HepG2 (cell line): Measurements from ENCODE around the gene ZNF792. TPM values are rescaled to one million over a fixed set of nuclear protein-coding genes. Genes with fewer than 3 reads are reported as not detected.
A peak's percentile ranks its signal among the peaks of the same experiment; 100 is the strongest.

Experiments
- BRD4 ChIP-seq: sonication (generic); formaldehyde crosslinking; IDR thresholded peaks from 2 replicates; pipeline ENCODE4 v1.4.0; 2020; ENCODE audit warnings: missing genetic modification reagents
- CAMTA2 ChIP-seq: sonication (generic); formaldehyde crosslinking; IDR thresholded peaks from 2 replicates; pipeline ENCODE4 v1.4.0; 2020; ENCODE audit warnings: mild to moderate bottlenecking, missing genetic modification reagents, borderline replicate concordance
- ISX ChIP-seq: sonication (generic); formaldehyde crosslinking; conservative IDR thresholded peaks from 2 replicates; pipeline ENCODE4 v1.5.0; 2020; ENCODE audit warnings: missing genetic modification reagents
- SMAD1 ChIP-seq: sonication (generic); formaldehyde crosslinking; IDR thresholded peaks from 2 replicates; pipeline ENCODE4 v1.4.0; 2020; ENCODE audit warnings: missing genetic modification reagents, low read depth, mild to moderate bottlenecking, borderline replicate concordance
- SP5 ChIP-seq: IDR thresholded peaks from 2 replicates; pipeline ENCODE4 v1.6.1; 2016; ENCODE audit warnings: low read depth, borderline replicate concordance
- TOPORS ChIP-seq: sonication (generic); formaldehyde crosslinking; IDR thresholded peaks from 2 replicates; pipeline ENCODE4 v1.8.0; 2023; ENCODE audit warnings: mild to moderate bottlenecking, missing genetic modification reagents
- ZKSCAN1 ChIP-seq: fragments of 150-350 bp; IDR thresholded peaks from 2 replicates; pipeline ENCODE4 v1.6.1; 2014; ENCODE audit warnings: low read length
- ZNF124 ChIP-seq: sonication (generic); formaldehyde crosslinking; IDR thresholded peaks from 2 replicates; pipeline ENCODE4 v1.4.0; 2020; ENCODE audit warnings: missing genetic modification reagents
- ZNF354B ChIP-seq: sonication (generic); formaldehyde crosslinking; IDR thresholded peaks from 2 replicates; pipeline ENCODE4 v1.8.0; 2022; ENCODE audit warnings: mild to moderate bottlenecking, missing genetic modification reagents
- polyA plus RNA-seq, 8 experiments: library from polyadenylated mRNA; depleted of rRNA in 3 of 8; stranded (reverse) in 7 of 8; unstranded in 1 of 8; fragments of >200 nt; fragmentation: Illumina TruSeq in 4 of 8; extraction: Trizol in 4 of 8; gene quantifications; 2 replicates each; pipeline versions ENCODE4 v1.2.1 to v1.2.3, GENCODE V29; 2011 to 2016; ENCODE audit warnings: low read depth in 4 of 8, missing spikeins in 1 of 8, mixed read lengths in 1 of 8; ENCODE audit not compliant: insufficient read depth in 1 of 8
- total RNA-seq, 5 experiments: library from RNA; depleted of rRNA; stranded (reverse); fragments of >200 nt; fragmentation: Illumina TruSeq; extraction: Trizol; gene quantifications; 2 replicates each; pipeline ENCODE4 v1.2.3, GENCODE V29; 2016; ENCODE audit warnings: low read depth in 1 of 5
- TF ChIP-seq, protein P1 (sequence below), 2 experiments: fragments of 450-650 bp in 1 of 2; sonication (generic) in 1 of 2; formaldehyde crosslinking in 1 of 2; IDR thresholded peaks; 2 replicates each; pipeline versions ENCODE4 v1.6.1 to v1.8.0; 2016 to 2022; ENCODE audit warnings: antibody characterized with exemption in 1 of 2, mild to moderate bottlenecking in 1 of 2, missing genetic modification reagents in 1 of 2
- TF ChIP-seq, protein P2 (sequence below): sonication (generic); formaldehyde crosslinking; IDR thresholded peaks from 2 replicates; pipeline ENCODE4 v1.5.0; 2020; ENCODE audit warnings: missing genetic modification reagents
- TF ChIP-seq, protein P3 (sequence below): sonication (generic); formaldehyde crosslinking; IDR thresholded peaks from 2 replicates; pipeline ENCODE4 v1.4.0; 2020; ENCODE audit warnings: missing genetic modification reagents, borderline replicate concordance

The ZNF792 gene
- total and polyA plus RNA-seq, 2 of the 13 experiments (the other 11 are each of a cell fraction or from before 2014, with no cell fraction given), result 5.5 to 11.5 TPM

DNA sequence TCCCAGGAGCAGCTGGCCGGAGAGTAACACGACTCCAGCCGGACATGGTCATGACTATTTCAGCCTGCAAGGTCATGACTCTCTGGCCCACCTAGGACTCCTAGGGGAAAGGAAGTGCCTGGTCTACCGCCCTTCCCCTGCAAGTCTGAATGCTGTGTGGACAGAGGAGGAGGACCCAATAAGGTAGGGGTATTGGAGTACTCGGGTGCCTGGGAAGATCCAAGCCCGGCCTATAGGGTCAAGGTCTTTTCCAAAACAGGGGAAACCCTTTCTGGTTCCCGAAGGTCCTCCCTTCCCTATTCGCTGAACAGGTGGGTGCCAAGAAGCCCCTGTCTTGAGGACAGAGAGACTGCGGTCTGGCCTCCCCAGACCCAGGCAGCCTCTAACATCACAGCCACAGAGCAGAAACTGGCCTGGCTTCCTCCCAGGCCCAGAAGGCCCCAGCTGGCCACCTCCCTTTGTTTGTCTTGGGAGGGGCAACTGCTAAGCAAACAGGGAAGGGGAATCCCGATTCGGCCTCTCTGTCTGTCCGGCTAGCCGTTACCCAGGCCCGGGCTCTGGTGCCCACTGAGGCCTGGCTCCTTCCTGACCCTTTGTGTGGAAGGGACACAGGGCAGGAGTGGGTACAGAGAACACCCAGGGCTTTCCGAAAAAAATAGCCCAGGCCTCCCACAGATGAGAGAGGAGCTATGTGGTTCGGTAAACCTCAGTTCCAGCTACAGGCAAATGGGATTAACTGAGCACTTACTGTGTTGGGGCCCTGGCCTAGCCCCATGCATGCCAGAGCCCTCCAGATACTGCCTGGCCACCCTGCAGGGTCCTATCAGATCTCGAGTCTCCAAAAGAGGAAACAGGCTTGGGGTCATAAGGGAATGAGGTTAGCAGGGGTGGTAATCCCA is 30.9 kb upstream of the ZNF792 start (continued):
- TF ChIP-seq, protein P1, sequence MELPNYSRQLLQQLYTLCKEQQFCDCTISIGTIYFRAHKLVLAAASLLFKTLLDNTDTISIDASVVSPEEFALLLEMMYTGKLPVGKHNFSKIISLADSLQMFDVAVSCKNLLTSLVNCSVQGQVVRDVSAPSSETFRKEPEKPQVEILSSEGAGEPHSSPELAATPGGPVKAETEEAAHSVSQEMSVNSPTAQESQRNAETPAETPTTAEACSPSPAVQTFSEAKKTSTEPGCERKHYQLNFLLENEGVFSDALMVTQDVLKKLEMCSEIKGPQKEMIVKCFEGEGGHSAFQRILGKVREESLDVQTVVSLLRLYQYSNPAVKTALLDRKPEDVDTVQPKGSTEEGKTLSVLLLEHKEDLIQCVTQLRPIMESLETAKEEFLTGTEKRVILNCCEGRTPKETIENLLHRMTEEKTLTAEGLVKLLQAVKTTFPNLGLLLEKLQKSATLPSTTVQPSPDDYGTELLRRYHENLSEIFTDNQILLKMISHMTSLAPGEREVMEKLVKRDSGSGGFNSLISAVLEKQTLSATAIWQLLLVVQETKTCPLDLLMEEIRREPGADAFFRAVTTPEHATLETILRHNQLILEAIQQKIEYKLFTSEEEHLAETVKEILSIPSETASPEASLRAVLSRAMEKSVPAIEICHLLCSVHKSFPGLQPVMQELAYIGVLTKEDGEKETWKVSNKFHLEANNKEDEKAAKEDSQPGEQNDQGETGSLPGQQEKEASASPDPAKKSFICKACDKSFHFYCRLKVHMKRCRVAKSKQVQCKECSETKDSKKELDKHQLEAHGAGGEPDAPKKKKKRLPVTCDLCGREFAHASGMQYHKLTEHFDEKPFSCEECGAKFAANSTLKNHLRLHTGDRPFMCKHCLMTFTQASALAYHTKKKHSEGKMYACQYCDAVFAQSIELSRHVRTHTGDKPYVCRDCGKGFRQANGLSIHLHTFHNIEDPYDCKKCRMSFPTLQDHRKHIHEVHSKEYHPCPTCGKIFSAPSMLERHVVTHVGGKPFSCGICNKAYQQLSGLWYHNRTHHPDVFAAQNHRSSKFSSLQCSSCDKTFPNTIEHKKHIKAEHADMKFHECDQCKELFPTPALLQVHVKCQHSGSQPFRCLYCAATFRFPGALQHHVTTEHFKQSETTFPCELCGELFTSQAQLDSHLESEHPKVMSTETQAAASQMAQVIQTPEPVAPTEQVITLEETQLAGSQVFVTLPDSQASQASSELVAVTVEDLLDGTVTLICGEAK (IDR thresholded peaks at IDR 0.05), result no peak
- TF ChIP-seq, protein P1 (CRISPR knock-in tag; IDR thresholded peaks at IDR 0.05), result 0 out of 2 replicates have a peak, but pooled peaks have one; percentile 12
- TF ChIP-seq ZKSCAN1 (0 out of 2 replicates have a peak, but pooled peaks have one; percentile 29), SP5 (CRISPR knock-in tag) (peak; percentile 100), SMAD1 (CRISPR knock-in tag) (no peak), TOPORS (CRISPR knock-in tag) (no peak), ZNF124 (CRISPR knock-in tag) (peak; percentile 59; the same call in 1 of the 2 replicates), BRD4 (CRISPR knock-in tag) (no peak), ISX (CRISPR knock-in tag) (no peak), CAMTA2 (CRISPR knock-in tag) (no peak), ZNF354B (CRISPR knock-in tag) (no peak)
- TF ChIP-seq, protein P2, sequence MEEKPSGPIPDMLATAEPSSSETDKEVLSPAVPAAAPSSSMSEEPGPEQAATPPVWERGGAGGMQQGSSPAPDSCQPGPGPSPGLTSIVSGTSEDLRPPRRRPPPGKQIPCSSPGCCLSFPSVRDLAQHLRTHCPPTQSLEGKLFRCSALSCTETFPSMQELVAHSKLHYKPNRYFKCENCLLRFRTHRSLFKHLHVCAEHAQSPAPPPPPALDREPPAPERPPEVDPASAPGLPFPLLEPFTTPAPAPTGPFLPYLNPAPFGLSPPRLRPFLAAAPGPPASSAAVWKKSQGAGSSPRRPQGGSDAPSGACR (CRISPR knock-in tag), result no peak; the same call in 1 of the 2 replicates
- TF ChIP-seq, protein P3, sequence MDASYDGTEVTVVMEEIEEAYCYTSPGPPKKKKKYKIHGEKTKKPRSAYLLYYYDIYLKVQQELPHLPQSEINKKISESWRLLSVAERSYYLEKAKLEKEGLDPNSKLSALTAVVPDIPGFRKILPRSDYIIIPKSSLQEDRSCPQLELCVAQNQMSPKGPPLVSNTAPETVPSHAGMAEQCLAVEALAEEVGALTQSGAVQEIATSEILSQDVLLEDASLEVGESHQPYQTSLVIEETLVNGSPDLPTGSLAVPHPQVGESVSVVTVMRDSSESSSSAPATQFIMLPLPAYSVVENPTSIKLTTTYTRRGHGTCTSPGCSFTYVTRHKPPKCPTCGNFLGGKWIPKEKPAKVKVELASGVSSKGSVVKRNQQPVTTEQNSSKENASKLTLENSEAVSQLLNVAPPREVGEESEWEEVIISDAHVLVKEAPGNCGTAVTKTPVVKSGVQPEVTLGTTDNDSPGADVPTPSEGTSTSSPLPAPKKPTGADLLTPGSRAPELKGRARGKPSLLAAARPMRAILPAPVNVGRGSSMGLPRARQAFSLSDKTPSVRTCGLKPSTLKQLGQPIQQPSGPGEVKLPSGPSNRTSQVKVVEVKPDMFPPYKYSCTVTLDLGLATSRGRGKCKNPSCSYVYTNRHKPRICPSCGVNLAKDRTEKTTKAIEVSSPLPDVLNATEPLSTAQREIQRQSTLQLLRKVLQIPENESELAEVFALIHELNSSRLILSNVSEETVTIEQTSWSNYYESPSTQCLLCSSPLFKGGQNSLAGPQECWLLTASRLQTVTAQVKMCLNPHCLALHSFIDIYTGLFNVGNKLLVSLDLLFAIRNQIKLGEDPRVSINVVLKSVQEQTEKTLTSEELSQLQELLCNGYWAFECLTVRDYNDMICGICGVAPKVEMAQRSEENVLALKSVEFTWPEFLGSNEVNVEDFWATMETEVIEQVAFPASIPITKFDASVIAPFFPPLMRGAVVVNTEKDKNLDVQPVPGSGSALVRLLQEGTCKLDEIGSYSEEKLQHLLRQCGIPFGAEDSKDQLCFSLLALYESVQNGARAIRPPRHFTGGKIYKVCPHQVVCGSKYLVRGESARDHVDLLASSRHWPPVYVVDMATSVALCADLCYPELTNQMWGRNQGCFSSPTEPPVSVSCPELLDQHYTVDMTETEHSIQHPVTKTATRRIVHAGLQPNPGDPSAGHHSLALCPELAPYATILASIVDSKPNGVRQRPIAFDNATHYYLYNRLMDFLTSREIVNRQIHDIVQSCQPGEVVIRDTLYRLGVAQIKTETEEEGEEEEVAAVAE (CRISPR knock-in tag), result peak; percentile 88; the same call in 1 of the 2 replicates
